ENCODE data around the gene BTNL9.

DNA sequence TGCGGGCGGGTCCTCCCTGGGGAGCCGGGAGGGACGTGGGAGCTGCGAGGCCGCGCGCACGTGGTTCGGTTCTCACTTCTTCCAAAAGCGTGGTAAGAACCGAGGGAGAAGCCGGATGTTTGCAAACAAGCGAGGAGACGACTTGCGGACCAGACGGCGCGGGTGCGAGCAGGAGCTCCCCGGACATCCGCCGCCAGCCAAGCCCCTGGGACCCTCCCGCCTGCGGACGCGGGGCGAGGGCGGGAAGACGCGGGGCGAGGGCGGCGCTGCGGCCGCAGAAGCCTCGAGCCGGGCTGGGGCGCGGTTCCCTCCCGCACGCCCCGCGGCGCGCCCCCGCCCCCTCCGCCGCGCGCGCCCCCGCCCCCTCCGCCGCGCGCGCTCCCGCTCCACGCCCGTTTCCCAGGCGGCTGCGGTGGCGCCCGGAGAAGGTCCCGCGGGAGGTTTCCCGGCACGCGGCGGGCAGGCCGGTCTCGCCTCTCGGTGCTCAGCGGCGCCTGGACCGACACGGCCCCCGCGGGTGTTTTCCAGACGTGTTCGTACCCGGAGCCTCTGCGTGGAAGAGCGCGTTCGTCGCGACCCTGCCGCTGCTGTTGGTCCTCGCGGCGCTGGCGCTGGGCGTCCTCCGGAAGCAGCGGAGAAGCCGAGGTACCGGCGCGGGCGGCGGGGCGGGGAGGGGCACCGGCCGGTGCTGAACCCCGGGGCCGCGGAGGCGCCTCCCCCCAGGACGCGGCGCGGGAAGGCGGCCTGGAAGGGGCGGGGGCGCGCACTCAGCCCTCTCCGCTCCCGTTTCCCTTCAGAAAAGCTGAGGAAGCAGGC is 12.8 kb downstream of the BTNL9 start:
- TF ChIP-seq, protein P1, sequence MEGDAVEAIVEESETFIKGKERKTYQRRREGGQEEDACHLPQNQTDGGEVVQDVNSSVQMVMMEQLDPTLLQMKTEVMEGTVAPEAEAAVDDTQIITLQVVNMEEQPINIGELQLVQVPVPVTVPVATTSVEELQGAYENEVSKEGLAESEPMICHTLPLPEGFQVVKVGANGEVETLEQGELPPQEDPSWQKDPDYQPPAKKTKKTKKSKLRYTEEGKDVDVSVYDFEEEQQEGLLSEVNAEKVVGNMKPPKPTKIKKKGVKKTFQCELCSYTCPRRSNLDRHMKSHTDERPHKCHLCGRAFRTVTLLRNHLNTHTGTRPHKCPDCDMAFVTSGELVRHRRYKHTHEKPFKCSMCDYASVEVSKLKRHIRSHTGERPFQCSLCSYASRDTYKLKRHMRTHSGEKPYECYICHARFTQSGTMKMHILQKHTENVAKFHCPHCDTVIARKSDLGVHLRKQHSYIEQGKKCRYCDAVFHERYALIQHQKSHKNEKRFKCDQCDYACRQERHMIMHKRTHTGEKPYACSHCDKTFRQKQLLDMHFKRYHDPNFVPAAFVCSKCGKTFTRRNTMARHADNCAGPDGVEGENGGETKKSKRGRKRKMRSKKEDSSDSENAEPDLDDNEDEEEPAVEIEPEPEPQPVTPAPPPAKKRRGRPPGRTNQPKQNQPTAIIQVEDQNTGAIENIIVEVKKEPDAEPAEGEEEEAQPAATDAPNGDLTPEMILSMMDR (IDR thresholded peaks at IDR 0.05) = no peak
- no peak for TF ChIP-seq POLR2A (IDR thresholded peaks at IDR 0.05)
